IMR-90 (cell line): ENCODE results near the gene KLHDC10.

Experiments used
- BHLHE40 ChIP-seq: fragments of 150-350 bp; IDR thresholded peaks from 2 replicates; pipeline ENCODE4 v1.6.1; 2016; ENCODE audit warnings: mild to moderate bottlenecking, low read depth, low read length
- TF ChIP-seq, protein P1 (sequence below): conservative IDR thresholded peaks from 2 replicates; pipeline ENCODE4 v1.5.1; 2012; ENCODE audit warnings: mild to moderate bottlenecking, low read depth, low read length, improper control_type of control experiment

DNA sequence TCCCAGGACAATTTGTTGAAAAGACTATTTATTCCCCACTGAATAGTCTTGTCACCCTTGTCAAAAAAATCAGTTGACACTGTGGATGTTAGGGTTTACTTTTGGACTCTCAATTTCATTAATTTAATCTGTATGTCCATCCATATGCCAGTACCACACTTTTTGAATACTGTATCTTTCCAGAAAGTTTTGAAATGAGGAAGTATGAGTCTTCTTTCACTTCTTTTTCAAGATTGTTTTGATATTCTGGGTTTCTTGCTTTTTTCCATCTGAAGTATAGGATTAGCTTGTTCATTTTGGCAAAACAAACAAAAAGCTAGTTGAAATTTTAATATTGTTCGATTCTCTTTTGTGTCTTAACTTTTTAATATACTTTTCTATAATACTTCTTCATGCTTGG lies 21.7 kb downstream of the KLHDC10 start:
- TF ChIP-seq, protein P1, sequence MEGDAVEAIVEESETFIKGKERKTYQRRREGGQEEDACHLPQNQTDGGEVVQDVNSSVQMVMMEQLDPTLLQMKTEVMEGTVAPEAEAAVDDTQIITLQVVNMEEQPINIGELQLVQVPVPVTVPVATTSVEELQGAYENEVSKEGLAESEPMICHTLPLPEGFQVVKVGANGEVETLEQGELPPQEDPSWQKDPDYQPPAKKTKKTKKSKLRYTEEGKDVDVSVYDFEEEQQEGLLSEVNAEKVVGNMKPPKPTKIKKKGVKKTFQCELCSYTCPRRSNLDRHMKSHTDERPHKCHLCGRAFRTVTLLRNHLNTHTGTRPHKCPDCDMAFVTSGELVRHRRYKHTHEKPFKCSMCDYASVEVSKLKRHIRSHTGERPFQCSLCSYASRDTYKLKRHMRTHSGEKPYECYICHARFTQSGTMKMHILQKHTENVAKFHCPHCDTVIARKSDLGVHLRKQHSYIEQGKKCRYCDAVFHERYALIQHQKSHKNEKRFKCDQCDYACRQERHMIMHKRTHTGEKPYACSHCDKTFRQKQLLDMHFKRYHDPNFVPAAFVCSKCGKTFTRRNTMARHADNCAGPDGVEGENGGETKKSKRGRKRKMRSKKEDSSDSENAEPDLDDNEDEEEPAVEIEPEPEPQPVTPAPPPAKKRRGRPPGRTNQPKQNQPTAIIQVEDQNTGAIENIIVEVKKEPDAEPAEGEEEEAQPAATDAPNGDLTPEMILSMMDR: no peak
- TF ChIP-seq BHLHE40: no peak
